Adrenal gland (tissue), 12 donors: ENCODE measurements around the gene TPBGL. TPM values are rescaled to one million over a fixed set of nuclear protein-coding genes. Genes with fewer than 3 reads are reported as not detected.

Experiments used
- DNase-seq, 7 donors: peaks; one replicate each; pipeline ENCODE4 v3.0.0-alpha.2; 2019 to 2020
- H3K27ac ChIP-seq, 5 donors: fragments of 200-600 bp; sonication (generic) in 4 of 5; 1 replicate in 3 of 5; 2 replicates in 2 of 5; pipeline versions ENCODE4 v1.5.1 to v1.8.0; 2016 to 2020; ENCODE audit warnings: mild to moderate bottlenecking in 1 of 5
- H3K27me3 ChIP-seq: fragments of 200-600 bp; 2 replicates; pipeline ENCODE4 v1.8.0; 2021
- H3K36me3 ChIP-seq, 2 donors: fragments of 200-600 bp; replicated peaks in 1 of 2; 1 replicate in 1 of 2; 2 replicates in 1 of 2; pipeline versions ENCODE4 v1.5.1 to v1.8.0; 2018 to 2022
- H3K4me1 ChIP-seq, 2 donors: fragments of 200-600 bp; replicated peaks in 1 of 2; 1 replicate in 1 of 2; 2 replicates in 1 of 2; pipeline versions ENCODE4 v1.5.1 to v1.8.0; 2018 to 2021
- H3K4me3 ChIP-seq, 4 donors: fragments of 200-600 bp; sonication (generic) in 3 of 4; one replicate each; pipeline ENCODE4 v1.5.1; 2016 to 2018
- H3K9me3 ChIP-seq, 3 donors: fragments of 200-600 bp; sonication (generic) in 1 of 3; replicated peaks in 1 of 3; 1 replicate in 2 of 3; 2 replicates in 1 of 3; pipeline versions ENCODE4 v1.5.1 to v1.8.0; 2016 to 2021
- CTCF ChIP-seq, 6 experiments: fragments of 450-650 bp in 4 of 6; fragments of 200-600 bp in 2 of 6; sonication (generic) in 1 of 6; IDR thresholded peaks; 1 replicate in 5 of 6; 2 replicates in 1 of 6; pipeline versions ENCODE4 v1.5.1 to v1.8.0; 2016 to 2021; ENCODE audit warnings: antibody characterized with exemption in 6 of 6, mild to moderate bottlenecking in 2 of 6, moderate library complexity in 1 of 6
- POLR2A ChIP-seq, 2 donors: fragments of 450-650 bp; IDR thresholded peaks; one replicate each; pipeline ENCODE4 v1.6.1; 2017; ENCODE audit warnings: antibody characterized with exemption in 2 of 2, mild to moderate bottlenecking in 2 of 2, moderate library complexity in 1 of 2
- WGBS, 4 donors: extraction: QIAGEN DNeasy Blood & Tissue Kit in 2 of 4; methylation state at CpG; one replicate each; pipeline versions ENCODE4 v1.1.5 to v1.1.7; 2013 to 2017; 5-methylcytosine and 5-hydroxymethylcytosine counted together
- intact Hi-C, 2 donors: fragments of 100-400 bp; cut with DNase I; formaldehyde crosslinking; loops; one replicate each; pipeline versions ENCODE4 v1.14.1 to v1.15.0; 2022 to 2023
- polyA plus RNA-seq, 3 donors: library from polyadenylated mRNA; stranded (reverse); fragments of 200-250 nt in 2 of 3; fragments of 350-450 nt in 1 of 3; fragmentation: Illumina TruSeq in 1 of 3; extraction: RNeasy Lipid Tissue Mini Kit (QIAGEN cat#74804) in 1 of 3; gene quantifications; one replicate each; pipeline ENCODE4 v1.2.3, GENCODE V29; 2013 to 2014
- total RNA-seq, 9 donors: library from RNA; depleted of rRNA in 4 of 9; stranded (reverse); fragments of >200 nt in 4 of 9; fragments of 120-200 nt in 1 of 9; fragmentation: NEBNext Ultra II Directional in 1 of 9; extraction: Animal tissue kit (Norgen Biotek cat#: 25700) in 1 of 9; gene quantifications; one replicate each; pipeline versions ENCODE4 v1.1.0 to v1.2.4, GENCODE V29; 2013 to 2023
- donor health status: healthy with polysubstance abuse.
- donor health status: Bipolar disorder and iron deficiency.
- donor health status: DM: yes; HTN: yes; CAD: no.
- donor health status: DM: no; HTN: no; CAD: no.
- donor health status: DM: no; HTN: no; CAD: no.
- donor health status: DM: yes; HTN: yes; CAD: no.

Gene TPBGL
- total and polyA plus RNA-seq, 12 donors: 0.11 to 4.3 (median 1.4) TPM

GRCh38 chr11:75246006-75246670, 5.6 kb downstream of the TPBGL start:
- no peaks in the 10 kb centered on the region for H3K36me3 ChIP-seq
- no peak for TF ChIP-seq POLR2A (IDR thresholded peaks at IDR 0.05)

GRCh38 chr11:75246671-75247350, 6.2 kb downstream of the TPBGL start:
- H3K36me3 ChIP-seq: no peaks in the 10 kb centered on the region
- no peak overlapping the region for H3K4me3 ChIP-seq
- intact Hi-C loops: loop anchor here in 1 of 2 donors (5.0 to 10.0 kb wide), 2 partner anchors 105 to 222 kb away; no protein-coding TSS in a partner anchor
- H3K27ac ChIP-seq: no peak overlapping the region
- no peaks in the 10 kb centered on the region for H3K9me3 ChIP-seq
- TF ChIP-seq POLR2A (IDR thresholded peaks at IDR 0.05): no peak
- no peak for TF ChIP-seq CTCF (IDR thresholded peaks at IDR 0.05)
- WGBS, 4 donors: 69 to 78% (median 73%) methylated on average over 7 to 11 of the region's 11 CpGs
- no peaks in the 10 kb centered on the region for H3K4me1 ChIP-seq
- no peaks in the 10 kb centered on the region for H3K27me3 ChIP-seq
- peak in 2 of 7 donors; percentile 12 to 47 for DNase-seq

More at GRCh38 chr11:75246006-75246670, 5.6 kb downstream of the TPBGL start:
- no peaks in the 10 kb centered on the region for H3K4me1 ChIP-seq
- peak in 2 of 7 donors; percentile 1 to 6 for DNase-seq
- no peak overlapping the region for H3K4me3 ChIP-seq
- H3K27ac ChIP-seq: no peak overlapping the region
- intact Hi-C loops: loop anchor here in 1 of 2 donors (5.0 to 10.0 kb wide), 2 partner anchors 104 to 221 kb away; no protein-coding TSS in a partner anchor
- no peaks in the 10 kb centered on the region for H3K27me3 ChIP-seq
- WGBS, 4 donors: 60 to 75% (median 62%) methylated on average over 6 to 7 of the region's 7 CpGs
- H3K9me3 ChIP-seq: no peaks in the 10 kb centered on the region

- Histone ChIP-seq H3K4me3 (no peak overlapping the region), H3K36me3 (no peaks in the 10 kb centered on the region), H3K27me3 (no peaks in the 10 kb centered on the region), H3K4me1 (no peaks in the 10 kb centered on the region), H3K9me3 (no peaks in the 10 kb centered on the region), H3K27ac (no peak overlapping the region)
- intact Hi-C loops: loop anchor here in 1 of 2 donors (5.0 to 10.0 kb wide), 2 partner anchors 107 to 224 kb away; no protein-coding TSS in a partner anchor
- TF ChIP-seq CTCF (IDR thresholded peaks at IDR 0.05): peak in 1 of 6 experiments; percentile 4
- no peak for TF ChIP-seq POLR2A (IDR thresholded peaks at IDR 0.05)
- WGBS, 4 donors: 33 to 37% (median 35%) methylated on average over 11 of the region's 11 CpGs
- DNase-seq: no peak
Measured at GRCh38 chr11:75248924-75249256, 8.3 kb downstream of the TPBGL start.

- no peaks in the 10 kb centered on the region for H3K27me3 ChIP-seq
- H3K27ac ChIP-seq: no peak overlapping the region
- intact Hi-C loops: loop anchor here in 1 of 2 donors (5.0 to 10.0 kb wide), 2 partner anchors 107 to 225 kb away; no protein-coding TSS in a partner anchor
- TF ChIP-seq POLR2A (IDR thresholded peaks at IDR 0.05) (no peak), CTCF (IDR thresholded peaks at IDR 0.05) (no peak)
- peak in 2 of 7 donors; percentile 4 to 10 for DNase-seq
- no peak overlapping the region for H3K4me3 ChIP-seq
- H3K9me3 ChIP-seq: no peaks in the 10 kb centered on the region
- no peaks in the 10 kb centered on the region for H3K36me3 ChIP-seq
- WGBS, 4 donors: 40 to 58% (median 48%) methylated on average over 3 of the region's 3 CpGs
- no peaks in the 10 kb centered on the region for H3K4me1 ChIP-seq
Measured at GRCh38 chr11:75249704-75250103, 9.1 kb downstream of the TPBGL start.
